ENCODE measurements around the gene PLD2.
"Not testable (repeated sequence)": the region's sequence is repeated elsewhere in the genome, so short reads cannot be mapped to it uniquely, and the experiment has no call there.

Gene PLD2

GRCh38 chr17:4834681-4835020, 27.7 kb downstream of the PLD2 start:
- DNase-seq, result no peak

GRCh38 chr17:4836221-4836620, 29.3 kb downstream of the PLD2 start:
- peak; percentile 28 for DNase-seq

- no peak for DNase-seq
These were observed 30.7 kb downstream of the PLD2 start for GRCh38 chr17:4837471-4838308.

DNA sequence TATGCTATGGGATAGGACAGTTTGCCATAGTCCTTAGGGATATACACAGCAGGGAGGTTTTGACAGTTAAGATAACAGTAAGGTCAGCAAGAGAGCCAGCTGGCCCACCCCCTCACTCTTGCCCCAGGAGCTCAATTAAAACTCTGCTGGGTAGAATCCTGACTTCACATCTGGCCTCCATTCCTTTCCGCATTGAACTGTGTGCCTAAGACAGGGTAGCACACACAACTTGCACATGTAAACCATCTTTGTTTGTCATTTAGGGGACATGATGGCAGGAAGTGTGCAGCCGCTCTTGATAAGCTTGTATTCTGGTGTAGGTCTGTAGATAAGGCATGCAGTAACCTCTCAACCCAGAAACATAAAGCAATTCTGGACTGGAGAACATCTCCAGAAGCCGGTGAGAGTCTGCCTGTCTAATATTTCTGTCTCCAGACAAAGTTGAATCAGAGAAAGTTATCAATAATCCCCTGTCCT, 31.4 kb downstream of the PLD2 start:
- peak; percentile 85 for DNase-seq

- DNase-seq, result no peak
These were observed 32.3 kb downstream of the PLD2 start for GRCh38 chr17:4839221-4839620.

- DNase-seq, result no peak
These were observed 33.3 kb downstream of the PLD2 start for GRCh38 chr17:4839965-4840892.

- DNase-seq, result no peak
These were observed 33.9 kb downstream of the PLD2 start for GRCh38 chr17:4840893-4841242.

DNA sequence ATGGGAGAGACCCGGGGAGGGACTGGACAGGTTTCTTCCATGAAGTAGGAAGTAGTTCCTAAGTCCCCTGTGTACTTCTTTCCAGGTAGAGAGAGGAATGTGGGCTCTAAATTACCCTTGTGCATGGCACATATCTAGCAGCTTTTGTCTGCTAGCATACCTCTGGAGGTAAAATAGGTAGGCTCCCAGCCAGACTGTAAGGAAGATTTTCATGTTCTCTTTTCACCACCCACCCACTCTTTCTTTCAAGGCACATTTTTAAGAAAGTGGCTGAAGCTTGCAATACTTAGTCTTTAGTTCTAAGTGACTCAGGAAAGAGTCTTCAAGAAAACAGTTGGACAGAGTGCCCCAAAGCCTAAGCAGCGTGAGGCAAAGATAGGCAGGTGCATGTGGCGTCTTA, 35.4 kb downstream of the PLD2 start:
- DNase-seq, result no peak

- no peak for DNase-seq
These were observed 36.5 kb downstream of the PLD2 start for GRCh38 chr17:4843321-4844000.

DNA sequence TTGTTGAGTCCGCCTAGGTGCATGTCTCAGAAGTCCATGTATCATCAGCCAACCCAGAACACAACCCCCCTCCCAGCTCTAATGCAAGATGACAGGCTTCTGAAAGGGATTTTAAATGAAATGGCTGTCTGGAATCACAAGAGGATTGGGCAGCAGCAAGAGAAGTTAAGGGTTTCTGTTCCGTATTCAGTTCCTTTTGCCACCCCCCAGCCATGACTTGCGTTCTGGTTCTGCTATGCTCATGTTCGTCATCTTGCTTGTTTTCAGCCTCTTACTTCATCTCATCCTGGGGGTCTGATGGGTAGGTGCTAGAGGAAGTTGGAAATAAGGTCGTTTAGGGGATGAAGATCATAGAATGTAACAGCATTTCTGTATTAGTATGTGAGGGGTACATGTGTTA, 38.2 kb downstream of the PLD2 start:
- no peak for DNase-seq

GRCh38 chr17:4846635-4847390, 39.9 kb downstream of the PLD2 start:
- no peak for DNase-seq

DNA sequence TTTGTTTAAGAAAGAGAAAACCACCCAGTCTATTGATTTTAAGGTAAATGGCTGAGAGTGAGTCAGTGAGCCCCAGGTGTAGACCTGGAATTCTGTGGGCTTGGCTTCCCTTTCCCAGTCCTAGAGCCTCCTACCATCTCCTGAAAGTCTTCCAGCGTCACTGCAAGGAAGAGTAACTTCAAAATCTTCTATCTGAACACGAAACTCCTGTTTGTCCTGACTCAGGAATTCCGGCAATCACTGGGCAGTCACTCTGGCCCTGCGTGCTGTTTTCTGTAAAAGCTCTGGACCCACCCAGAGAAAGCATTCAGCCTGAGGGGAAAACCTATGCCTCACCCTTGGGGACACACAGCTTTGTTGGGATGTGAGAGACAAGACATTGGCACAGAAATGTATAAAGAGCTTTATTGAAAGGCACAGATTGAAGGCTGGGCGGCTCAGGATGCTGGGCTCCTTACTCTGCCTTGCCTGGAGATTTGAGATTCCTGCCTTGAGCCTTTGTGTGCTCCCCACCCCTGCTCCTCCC, 42.1 kb downstream of the PLD2 start:
- DNase-seq, result no peak

GRCh38 chr17:4850246-4850645, 43.3 kb downstream of the PLD2 start:
- DNase-seq, result no peak

- DNase-seq, result no peak
These were observed 44.1 kb downstream of the PLD2 start for GRCh38 chr17:4851084-4851483.

- DNase-seq, result peak; percentile 61
These were observed 45.7 kb downstream of the PLD2 start for GRCh38 chr17:4852567-4853207.

DNA sequence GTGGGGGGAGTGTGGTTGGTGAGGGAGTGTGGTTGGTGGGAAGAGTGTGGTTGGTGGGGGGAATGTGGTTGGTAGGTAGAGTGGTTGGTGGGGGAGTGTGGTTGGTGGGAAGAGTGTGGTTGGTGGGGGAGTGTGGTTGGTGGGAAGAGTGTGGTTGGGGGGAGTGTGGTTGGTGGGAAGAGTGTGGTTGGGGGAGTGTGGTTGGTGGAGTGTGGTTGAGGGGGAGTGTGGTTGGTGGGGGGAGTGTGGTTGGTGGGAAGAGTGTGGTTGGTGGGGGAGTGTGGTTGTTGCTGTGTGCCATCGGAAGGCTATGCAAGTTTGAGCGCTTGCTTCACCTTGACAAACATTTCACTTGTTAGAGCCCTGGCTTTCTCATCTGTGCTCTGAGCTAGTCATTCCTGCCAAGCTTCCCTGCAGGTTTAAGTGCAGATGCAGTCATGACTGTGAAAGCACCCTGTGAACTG, 46.3 kb downstream of the PLD2 start:
- DNase-seq, result no peak

DNA sequence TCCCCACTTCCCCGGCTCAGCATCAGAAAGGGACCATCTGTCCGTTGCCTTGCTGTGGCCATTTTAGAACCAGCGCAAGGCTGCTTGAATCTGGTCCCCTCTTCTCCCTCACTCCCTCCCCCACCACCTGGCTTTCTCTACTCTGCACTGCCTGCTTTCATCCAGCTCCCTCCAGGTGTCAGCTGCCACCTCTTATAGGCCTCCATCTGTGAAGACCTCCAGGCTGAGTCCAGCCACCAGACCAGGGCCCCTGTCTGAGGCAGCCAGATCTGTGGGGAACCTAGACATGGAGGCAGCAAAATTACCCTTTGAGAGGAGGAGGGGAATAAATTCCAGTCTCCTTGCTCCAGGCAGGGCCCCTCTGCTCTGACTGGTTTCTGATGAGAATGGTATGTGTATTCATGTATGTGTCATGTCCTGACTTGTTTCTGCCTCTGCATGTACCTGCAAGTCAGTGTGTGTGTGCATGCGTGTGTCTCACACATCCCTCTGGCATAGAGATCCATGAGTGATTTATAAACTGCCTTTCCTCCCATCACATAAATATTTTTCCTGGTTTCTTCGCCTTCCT, 47.2 kb downstream of the PLD2 start:
- no peak for DNase-seq

DNA sequence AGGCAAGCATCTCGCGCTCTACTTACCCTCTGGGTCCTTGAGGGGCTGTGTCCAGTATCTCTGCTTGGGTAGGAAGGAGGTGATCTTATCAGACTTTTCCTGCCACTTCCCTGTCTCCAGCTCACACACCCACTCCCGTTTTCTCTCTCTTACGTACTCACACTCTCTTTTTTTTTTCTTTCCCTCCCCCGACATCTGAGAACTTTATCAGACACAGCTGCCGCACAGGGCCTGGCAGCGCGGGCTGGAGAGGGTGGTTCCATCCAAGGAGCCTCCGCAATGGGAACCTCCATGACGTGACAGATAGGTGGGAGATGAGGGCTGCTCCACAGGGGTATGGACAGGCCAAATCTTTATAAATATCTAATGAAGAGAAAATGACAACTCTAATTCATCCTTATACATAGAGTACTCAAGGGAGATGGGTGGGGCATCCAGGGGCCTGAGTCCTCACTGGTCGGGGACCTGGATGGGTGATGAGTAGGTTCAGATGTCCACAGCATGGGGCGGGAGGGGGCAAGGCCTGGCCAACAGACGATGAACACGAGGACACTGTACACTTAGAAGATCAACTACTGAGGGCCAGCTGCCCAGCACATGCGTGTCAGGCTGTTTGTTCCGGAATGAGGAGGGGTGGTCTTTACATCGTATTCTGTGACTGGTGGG, 49.5 kb downstream of the PLD2 start:
- no peak for DNase-seq

DNA sequence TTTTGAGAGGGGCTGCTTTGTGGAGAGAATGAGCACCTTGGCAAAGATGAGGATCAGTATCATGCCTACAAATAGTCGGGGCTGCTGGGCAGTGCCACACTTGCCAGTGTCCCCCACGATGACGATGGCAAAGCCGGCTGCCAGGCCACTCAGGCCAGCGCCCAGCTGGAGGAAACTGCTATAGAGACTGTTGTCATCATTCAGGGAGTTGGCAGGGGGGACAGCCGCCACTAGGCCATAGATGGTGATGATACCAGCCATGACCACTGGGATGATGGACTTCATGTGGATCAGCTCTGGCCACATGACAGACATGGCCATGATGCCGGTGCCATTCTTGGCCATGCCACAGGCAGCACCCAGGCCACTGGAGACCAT, 50.0 kb downstream of the PLD2 start:
- DNase-seq, result no peak

GRCh38 chr17:4857347-4857746, 50.4 kb downstream of the PLD2 start:
- DNase-seq, result not testable (repeated sequence)
